Brain pericyte (primary cell): ENCODE measurements around the gene ALCAM.

Experiments used
- DNase-seq: peaks from one replicate; pipeline ENCODE4 v3.0.0-alpha.2; 2012; ENCODE audit warnings: low read depth, low spot score

Gene ALCAM

GRCh38 chr3:105527949-105528348 lies 161.2 kb downstream of the ALCAM start:
- DNase-seq, result peak; percentile 63

- no peak for DNase-seq
Measured at GRCh38 chr3:105528955-105529354, 162.2 kb downstream of the ALCAM start.

GRCh38 chr3:105529456-105529855 lies 162.7 kb downstream of the ALCAM start:
- DNase-seq, result no peak

GRCh38 chr3:105532251-105532650 lies 165.5 kb downstream of the ALCAM start:
- DNase-seq, result no peak

- no peak for DNase-seq
Measured at GRCh38 chr3:105533960-105534359, 167.3 kb downstream of the ALCAM start.

GRCh38 chr3:105534491-105534890 lies 167.8 kb downstream of the ALCAM start:
- DNase-seq, result no peak

- no peak for DNase-seq
Measured at GRCh38 chr3:105537371-105538080, 170.8 kb downstream of the ALCAM start.

- DNase-seq, result no peak
Measured at GRCh38 chr3:105538483-105538882, 171.8 kb downstream of the ALCAM start.

GRCh38 chr3:105539897-105540296 lies 173.2 kb downstream of the ALCAM start:
- DNase-seq, result no peak

- no peak for DNase-seq
Measured at GRCh38 chr3:105542282-105543019, 175.7 kb downstream of the ALCAM start.

GRCh38 chr3:105545051-105545450 lies 178.3 kb downstream of the ALCAM start:
- no peak for DNase-seq

- DNase-seq, result no peak
Measured at GRCh38 chr3:105553851-105554250, 187.1 kb downstream of the ALCAM start.

- DNase-seq, result no peak
Measured at GRCh38 chr3:105555206-105555605, 188.5 kb downstream of the ALCAM start.

- no peak for DNase-seq
Measured at GRCh38 chr3:105559856-105560255, 193.1 kb downstream of the ALCAM start.

GRCh38 chr3:105561876-105562275 lies 195.2 kb downstream of the ALCAM start:
- DNase-seq, result no peak

GRCh38 chr3:105564546-105565288 lies 198.0 kb downstream of the ALCAM start:
- DNase-seq, result no peak

- no peak for DNase-seq
Measured at GRCh38 chr3:105571005-105571404, 204.3 kb downstream of the ALCAM start.

GRCh38 chr3:105572501-105572900 lies 205.8 kb downstream of the ALCAM start:
- DNase-seq, result no peak

- DNase-seq, result no peak
Measured at GRCh38 chr3:105579439-105579838, 212.7 kb downstream of the ALCAM start.

GRCh38 chr3:105580296-105580965 lies 213.7 kb downstream of the ALCAM start:
- no peak for DNase-seq

GRCh38 chr3:105582015-105582414 lies 215.3 kb downstream of the ALCAM start:
- no peak for DNase-seq
